OCI-LY7 (cell line): Measurements from ENCODE around the gene RPGRIP1L. TPM values are rescaled to one million over a fixed set of nuclear protein-coding genes. Genes with fewer than 3 reads are reported as not detected.

Source experiments
- BruUV-seq: library from RNA; stranded (reverse); fragments of 400-500 nt; replicated peaks from 2 replicates; lab custom pipeline; 2021; lab: Mats Ljungman, UMichigan
- CTCF ChIA-PET: fragments of 300-600 bp; sonication (Branson Sonifier 250); formaldehyde crosslinking; loops from one replicate; lab custom pipeline; 2022; ENCODE audit warnings: antibody characterized with exemption; ENCODE audit not compliant: unreplicated experiment; lab: Charles Lee
- POLR2A ChIA-PET: fragments of 300-600 bp; sonication (Branson Sonifier 250); formaldehyde crosslinking; loops from one replicate; lab custom pipeline; 2022; ENCODE audit warnings: antibody characterized with exemption; lab: Charles Lee
- DNase-seq: peaks from one replicate; pipeline ENCODE4 v3.0.0-alpha.2; 2015; ENCODE audit warnings: low spot score
- H2AFZ ChIP-seq: fragments of 200-600 bp; sonication (generic), shearing (Covaris generic); 2 replicates; pipeline ENCODE4 v1.6.1; 2014; ENCODE audit warnings: mild to moderate bottlenecking, antibody characterized with exemption, low read length, moderate library complexity
- H3K27ac ChIP-seq: fragments of 200-600 bp; sonication (generic); 2 replicates; pipeline ENCODE4 v1.5.1; 2014; ENCODE audit warnings: mixed run types, low read depth, mild to moderate bottlenecking, moderate library complexity, low read length, inconsistent platforms; ENCODE audit not compliant: poor library complexity, severe bottlenecking
- H3K36me3 ChIP-seq: fragments of 200-600 bp; sonication (generic); 2 replicates; pipeline ENCODE4 v1.6.1; 2014; ENCODE audit warnings: mild to moderate bottlenecking, antibody characterized with exemption, low read length, moderate library complexity, mixed read lengths; ENCODE audit not compliant: insufficient read depth
- H3K4me1 ChIP-seq: fragments of 200-600 bp; sonication (generic); 2 replicates; pipeline ENCODE4 v1.5.1; 2014; ENCODE audit warnings: mild to moderate bottlenecking, low read length; ENCODE audit not compliant: insufficient read depth, poor library complexity, severe bottlenecking
- H3K4me2 ChIP-seq: fragments of 200-600 bp; sonication (generic); 2 replicates; pipeline ENCODE4 v1.6.1; 2014; ENCODE audit warnings: mild to moderate bottlenecking, low read length
- H3K4me3 ChIP-seq: fragments of 200-600 bp; sonication (generic); 2 replicates; pipeline ENCODE4 v1.5.1; 2014; ENCODE audit warnings: mild to moderate bottlenecking, low read depth, low read length; ENCODE audit not compliant: poor library complexity, severe bottlenecking
- H3K79me2 ChIP-seq: fragments of 200-600 bp; sonication (generic); 2 replicates; pipeline ENCODE4 v1.6.1; 2016; ENCODE audit warnings: low read depth, mild to moderate bottlenecking, low read length, moderate library complexity, mixed read lengths; ENCODE audit not compliant: insufficient read depth
- H3K9me2 ChIP-seq: fragments of 200-600 bp; sonication (generic); 2 replicates; pipeline ENCODE4 v1.6.1; 2016; ENCODE audit warnings: mild to moderate bottlenecking, low read length, mixed read lengths; ENCODE audit not compliant: insufficient read depth
- H3K9me3 ChIP-seq: fragments of 200-600 bp; sonication (generic); 2 replicates; pipeline ENCODE4 v1.6.1; 2014; ENCODE audit warnings: mild to moderate bottlenecking, mixed run types, low read length, mixed read lengths
- H4K20me1 ChIP-seq: fragments of 200-600 bp; sonication (generic); 2 replicates; pipeline ENCODE4 v1.6.1; 2014; ENCODE audit warnings: mild to moderate bottlenecking, antibody characterized with exemption, low read length, moderate library complexity, mixed read lengths; ENCODE audit not compliant: insufficient read depth
- CTCF ChIP-seq: fragments of 200-600 bp; sonication (generic); conservative IDR thresholded peaks from 2 replicates; pipeline ENCODE4 v1.5.1; 2014; ENCODE audit warnings: mild to moderate bottlenecking, antibody characterized with exemption, low read length, moderate library complexity, mixed read lengths
- EZH2phosphoT487 ChIP-seq: fragments of 200-600 bp; sonication (generic); IDR thresholded peaks from 2 replicates; pipeline ENCODE4 v1.6.1; 2018; ENCODE audit warnings: low read depth, borderline replicate concordance, mild to moderate bottlenecking, mixed run types, antibody characterized with exemption, low read length, moderate library complexity, mixed read lengths
- intact Hi-C: fragments of 100-400 bp; cut with micrococcal nuclease; formaldehyde crosslinking; loops from one replicate; pipeline ENCODE4 v1.10.0; 2022; ENCODE audit not compliant: unreplicated experiment
- total RNA-seq, 2 experiments: library from RNA; depleted of rRNA in 1 of 2; stranded (reverse); fragments of >200 nt in 1 of 2; shearing (Covaris generic) in 1 of 2; gene quantifications; 2 replicates each; pipeline ENCODE4 v1.2.3, GENCODE V29; 2014 to 2022

RPGRIP1L gene
- total RNA-seq, 2 experiments from 2014 or later: 12.7 to 15.4 TPM

DNA sequence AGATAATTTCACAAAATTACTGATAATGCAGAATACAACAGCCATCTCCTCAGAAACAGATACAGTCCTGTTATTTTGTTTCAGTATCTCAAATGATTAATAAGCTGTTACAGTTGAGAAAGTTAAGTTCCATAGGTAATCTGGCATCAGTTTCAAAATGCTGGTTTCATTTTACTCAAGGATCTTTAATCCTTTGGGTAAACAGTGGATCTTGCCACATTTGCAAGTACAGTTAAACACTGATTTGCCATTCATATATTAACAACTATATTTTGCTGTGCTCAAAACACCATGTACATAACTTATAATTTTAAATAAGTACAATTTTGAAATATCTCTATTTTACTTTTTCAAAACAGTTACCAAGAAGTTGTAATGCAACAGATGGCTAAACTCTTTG, 31.2 kb downstream of the RPGRIP1L start:
- Histone ChIP-seq H3K4me1 (no peaks in the 10 kb centered on the region), H4K20me1 (no peaks in the 10 kb centered on the region), H2AFZ (no peak overlapping the region), H3K79me2 (no peaks in the 10 kb centered on the region), H3K9me2 (no peaks in the 10 kb centered on the region), H3K9me3 (no peaks in the 10 kb centered on the region), H3K4me3 (no peak overlapping the region), H3K36me3 (no peaks in the 10 kb centered on the region), H3K4me2 (no peak overlapping the region), H3K27ac (no peak overlapping the region)
- TF ChIP-seq EZH2phosphoT487 (no peak), CTCF (no peak)
- POLR2A ChIA-PET: interaction anchor here (1.2 kb wide), 1 partner anchor 24 kb away, joined by 5 read pairs; no protein-coding TSS in a partner anchor
- BruUV-seq: no TSS peak
- intact Hi-C loops: no loop called here
- DNase-seq: no peak
- CTCF ChIA-PET: no interaction called here

GRCh38 chr16:53668869-53669268, 34.8 kb downstream of the RPGRIP1L start:
- H3K36me3 ChIP-seq: no peaks in the 10 kb centered on the region
- H3K4me3 ChIP-seq: no peak overlapping the region
- intact Hi-C loops: no loop called here
- no peak overlapping the region for H2AFZ ChIP-seq
- no peaks in the 10 kb centered on the region for H4K20me1 ChIP-seq
- no peak for DNase-seq
- H3K79me2 ChIP-seq: no peaks in the 10 kb centered on the region
- no peak overlapping the region for H3K27ac ChIP-seq
- H3K4me1 ChIP-seq: no peaks in the 10 kb centered on the region
- ChIA-PET POLR2A (no interaction called here), CTCF (no interaction called here)
- no peaks in the 10 kb centered on the region for H3K9me3 ChIP-seq
- TF ChIP-seq EZH2phosphoT487 (no peak), CTCF (no peak)
- no TSS peak for BruUV-seq
- H3K9me2 ChIP-seq: no peaks in the 10 kb centered on the region
- H3K4me2 ChIP-seq: no peak overlapping the region

GRCh38 chr16:53666786-53667415, 36.8 kb downstream of the RPGRIP1L start:
- intact Hi-C loops: no loop called here
- Histone ChIP-seq H3K36me3 (no peaks in the 10 kb centered on the region), H3K79me2 (no peaks in the 10 kb centered on the region), H4K20me1 (no peaks in the 10 kb centered on the region), H3K27ac (no peak overlapping the region), H3K9me2 (no peaks in the 10 kb centered on the region), H2AFZ (no peak overlapping the region), H3K4me2 (no peak overlapping the region), H3K4me3 (no peak overlapping the region), H3K4me1 (no peaks in the 10 kb centered on the region), H3K9me3 (no peaks in the 10 kb centered on the region)
- ChIA-PET CTCF (no interaction called here), POLR2A (interaction anchor here (0.7 kb wide), 1 partner anchor 876 kb away, joined by 3 read pairs; no protein-coding TSS in a partner anchor)
- no TSS peak for BruUV-seq
- DNase-seq: no peak
- no peak for TF ChIP-seq EZH2phosphoT487
- no peak for TF ChIP-seq CTCF
